Hypothalamus (tissue), 51 donors: ENCODE measurements around the gene DENND4A.

Experiments used
- DNase-seq, 51 donors: peaks; one replicate each; lab custom pipeline; 2025; lab: John Stamatoyannopoulos, UW

Gene DENND4A

DNA sequence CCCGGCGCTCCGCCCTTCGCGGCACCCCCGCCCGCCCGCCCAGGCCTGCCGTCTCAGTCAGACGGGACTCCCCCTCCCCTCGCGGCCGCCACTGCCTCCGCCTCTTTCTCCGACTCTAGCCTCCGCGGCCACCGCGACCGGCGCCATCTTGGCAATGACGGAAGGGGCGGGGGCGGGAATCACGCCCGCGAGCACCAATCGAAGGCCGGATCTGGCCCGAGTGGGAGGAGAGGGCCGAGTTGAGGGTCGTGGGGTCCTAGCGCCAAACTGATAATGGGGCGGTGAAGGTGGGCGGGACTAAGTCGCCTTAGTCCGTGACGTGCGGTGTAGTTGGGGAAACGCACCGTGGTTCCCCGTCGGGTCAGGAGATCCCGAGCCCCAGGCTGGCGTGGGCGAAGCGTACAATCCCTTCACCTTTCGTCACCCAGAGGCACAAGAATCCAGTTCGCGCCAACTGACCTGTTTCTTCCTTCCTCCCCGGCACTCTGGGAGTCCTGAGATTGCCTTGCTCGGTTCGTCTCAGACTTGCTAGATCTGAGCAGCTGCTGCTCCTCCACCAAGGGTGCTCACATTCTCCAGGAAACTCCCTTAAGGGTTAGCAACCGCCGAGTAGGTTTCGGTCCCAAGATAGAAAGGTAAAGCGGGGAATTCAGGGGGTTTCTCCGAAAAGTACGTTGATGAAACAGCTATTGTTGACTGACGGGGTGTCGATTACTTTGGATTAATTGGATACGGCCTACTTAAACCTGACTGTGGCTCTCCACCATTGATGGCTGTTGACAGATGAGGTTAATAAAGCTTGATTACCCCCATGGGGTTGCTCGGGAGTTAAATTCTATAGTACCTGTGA, at the start of gene DENND4A:
DENND4A (minus strand) TSS at position 156 of the 850 bp plus-strand sequence. CDS start 35,843 bp downstream, outside the sequence.
- DNase-seq: peak; percentile 74 to 99 (median 96)

DNA sequence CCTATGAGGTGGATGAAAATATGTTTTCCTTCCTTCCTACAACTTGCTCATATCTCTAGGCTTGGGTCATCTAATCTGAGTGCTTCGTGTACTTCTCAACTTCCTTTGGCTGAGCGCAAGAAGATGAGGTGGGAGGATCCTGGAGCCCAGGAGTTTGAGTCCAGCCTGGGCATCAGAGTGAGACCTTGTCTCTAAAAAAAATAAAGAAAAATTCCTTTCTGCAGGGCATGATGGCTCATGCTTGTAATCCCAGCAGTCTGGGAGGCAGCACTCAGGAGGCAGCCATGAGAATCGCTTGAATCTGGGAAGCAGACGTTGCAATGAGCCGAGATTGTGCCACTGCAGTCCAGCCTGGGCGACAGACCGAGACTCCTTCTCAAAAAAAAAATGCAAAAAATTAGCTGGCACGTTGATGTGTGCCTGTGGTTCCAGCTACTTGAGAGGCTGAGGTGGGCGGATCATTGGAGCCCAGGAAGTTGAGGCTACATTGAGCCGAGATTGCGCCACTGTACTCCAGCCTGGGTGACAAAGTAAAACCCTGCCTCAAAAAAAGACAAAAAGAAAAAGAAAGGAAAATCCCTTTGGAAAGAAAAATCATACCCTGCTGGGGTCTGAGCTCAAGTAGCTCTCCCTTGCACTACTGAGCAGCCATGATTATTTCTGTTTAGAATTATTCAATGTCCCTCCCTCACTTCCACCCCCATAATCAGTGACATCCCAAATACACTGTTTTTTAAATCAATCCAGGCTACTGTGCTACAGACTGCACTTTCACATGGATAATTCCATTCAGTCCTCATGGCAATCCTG, 49.2 kb upstream of the DENND4A start:
- DNase-seq: no peak

DNA sequence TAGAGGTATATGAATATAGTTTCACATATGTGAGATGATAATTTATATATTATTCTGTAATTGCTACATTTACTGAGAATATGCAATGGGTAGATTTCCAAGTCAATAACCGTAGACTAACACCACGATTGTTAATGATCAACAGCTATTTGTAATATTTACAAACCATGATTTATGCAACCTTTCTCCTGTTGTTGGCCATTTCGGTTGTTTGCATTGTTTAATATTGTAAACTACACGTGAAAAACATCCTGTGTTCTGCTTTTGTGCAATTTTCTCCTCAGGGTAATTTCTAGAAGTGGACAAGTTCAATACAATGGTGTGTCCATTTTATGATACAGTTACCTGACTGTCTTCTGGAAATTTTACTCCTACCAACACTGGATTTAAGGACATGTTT, 47.9 kb upstream of the DENND4A start:
- DNase-seq: no peak

DNA sequence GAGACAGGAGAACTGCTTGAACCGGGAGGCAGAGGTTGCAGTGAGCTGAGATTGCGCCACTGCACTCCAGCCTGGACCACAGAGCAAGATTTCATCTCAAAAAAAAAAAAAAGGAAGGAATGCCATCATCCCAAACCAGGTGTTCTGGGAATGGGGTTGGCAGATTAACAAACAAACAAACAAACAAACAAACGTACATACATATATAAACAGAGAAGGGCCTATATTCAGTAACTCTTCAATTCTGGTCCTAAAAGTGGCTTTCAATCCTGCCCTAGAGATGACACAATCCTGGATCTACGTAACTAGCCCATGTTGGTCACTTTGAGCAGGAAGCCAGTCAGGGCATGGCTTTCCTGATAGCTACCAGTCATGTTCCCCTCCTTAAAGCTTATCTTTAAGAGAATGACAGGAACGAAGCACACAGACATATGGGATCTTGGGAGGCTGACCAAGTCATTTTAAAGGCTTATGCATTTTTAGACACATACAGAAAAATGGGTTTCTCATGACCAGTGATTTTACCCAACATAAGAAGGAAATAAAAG, 47.3 kb upstream of the DENND4A start:
- DNase-seq: no peak

DNA sequence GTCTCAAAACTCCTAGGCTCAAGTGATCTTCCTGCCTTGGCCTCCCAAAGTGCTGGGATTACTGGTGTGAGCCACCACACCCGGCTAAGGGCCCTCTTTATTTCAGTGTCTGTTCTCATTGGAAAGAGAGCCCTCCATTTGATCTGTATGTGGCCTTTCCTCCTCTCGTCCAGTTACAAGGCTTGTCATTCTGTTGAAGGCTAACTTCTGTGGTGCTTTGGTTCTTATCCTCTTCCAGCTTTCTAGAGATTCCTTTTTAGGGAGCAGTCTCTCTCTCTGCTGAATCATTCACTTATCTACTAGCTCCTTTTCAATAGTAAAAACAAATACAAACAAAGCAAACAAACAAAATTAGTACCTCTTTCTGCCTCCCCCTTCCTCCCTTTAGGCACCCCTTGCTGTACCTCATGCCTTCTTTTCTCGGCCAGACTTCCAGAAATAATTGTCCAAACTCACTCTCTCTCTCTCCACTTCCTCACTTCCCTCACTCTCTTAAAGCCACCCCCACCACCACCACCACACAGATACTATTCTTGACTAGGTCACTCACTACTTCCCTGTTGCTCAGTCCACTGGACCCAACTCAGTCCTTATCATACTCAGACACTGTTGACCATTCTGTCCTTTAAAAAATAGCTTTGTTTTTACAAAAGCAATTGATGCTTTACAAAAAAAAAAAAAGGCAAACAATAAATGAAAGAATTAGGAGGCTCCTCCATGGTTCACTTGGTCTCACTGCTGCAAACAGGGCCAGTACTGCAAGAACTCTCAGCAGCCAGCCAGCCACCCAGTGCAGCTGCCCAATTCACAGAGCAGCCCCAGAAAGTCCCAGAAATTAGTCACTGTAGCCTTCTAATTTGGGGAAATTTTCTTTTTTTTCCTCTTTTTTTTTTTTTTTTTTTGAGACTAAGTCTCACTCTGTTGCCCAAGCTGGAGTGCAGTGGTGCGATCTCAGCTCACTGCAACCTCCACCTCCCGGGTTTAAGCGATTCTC, 45.5 kb upstream of the DENND4A start:
- peak in 2 of 51 donors; percentile 6 to 20 for DNase-seq

DNA sequence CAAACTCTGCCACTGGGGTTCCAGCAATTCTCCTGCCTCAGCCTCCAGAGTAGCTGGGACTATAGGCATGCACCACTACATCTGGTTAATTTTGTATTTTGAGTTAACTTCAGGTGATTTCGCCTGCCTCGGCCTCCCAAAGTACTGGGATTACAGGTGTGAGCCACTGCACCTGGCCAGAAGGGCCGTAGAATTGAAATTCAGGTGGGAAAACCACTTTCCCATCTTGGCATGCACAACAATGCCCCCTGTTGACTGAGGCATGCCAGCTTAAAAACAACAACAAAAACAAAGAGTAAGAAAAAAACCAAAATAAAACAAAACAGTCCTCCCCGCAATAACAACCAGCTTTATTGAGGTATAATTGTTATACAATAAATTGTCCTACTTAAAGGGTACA, 44.6 kb upstream of the DENND4A start:
- DNase-seq: no peak

DNA sequence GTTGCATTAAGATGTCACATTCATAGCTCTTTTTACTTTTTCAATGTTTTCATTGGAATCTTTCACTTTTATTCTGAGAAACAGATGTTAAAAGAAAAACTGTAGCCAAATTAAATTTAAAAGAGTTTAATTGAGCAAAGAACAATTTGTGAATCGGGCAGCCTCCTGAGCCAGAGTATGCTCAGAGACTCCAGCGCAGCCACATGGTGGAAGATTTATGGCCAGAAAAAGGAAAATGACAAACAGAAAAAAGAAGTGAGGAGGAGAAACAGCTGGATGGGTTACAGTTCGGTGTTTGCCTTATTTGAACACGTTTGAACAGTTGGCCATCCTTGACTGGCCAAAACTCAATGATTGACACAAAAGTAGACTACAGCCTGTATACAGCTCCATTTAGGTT, 43.4 kb upstream of the DENND4A start:
- DNase-seq: no peak

DNA sequence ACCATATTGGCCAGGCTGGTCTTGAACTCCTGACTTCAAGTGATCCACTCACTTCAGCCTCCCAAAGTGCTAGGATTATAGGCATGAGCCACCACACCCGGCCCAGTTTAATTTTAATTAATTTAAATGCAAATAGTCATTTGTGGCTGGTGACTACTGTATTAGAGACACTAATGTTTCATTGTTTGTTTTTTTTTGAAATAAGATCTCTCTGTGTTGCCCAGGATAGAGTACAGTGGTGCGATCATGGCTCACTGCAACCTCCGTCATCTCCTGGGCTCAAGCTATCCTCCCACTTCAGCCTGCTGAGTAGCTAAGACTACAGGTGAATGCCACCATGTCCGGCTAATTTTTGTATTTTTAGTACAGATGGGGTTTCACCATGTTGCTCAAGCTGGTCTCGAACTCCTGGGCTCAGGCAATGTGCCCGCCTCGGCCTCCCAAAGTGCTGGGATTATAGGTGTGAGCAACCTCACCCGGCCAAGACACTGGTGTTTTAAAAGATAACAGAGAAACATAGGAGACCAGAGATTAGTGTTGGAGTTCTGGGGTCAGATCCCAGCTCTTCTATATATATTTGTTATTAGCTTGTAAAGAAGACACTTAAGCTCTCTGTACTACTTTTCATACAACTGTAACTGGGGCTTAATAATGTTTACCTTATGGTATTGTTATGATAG, 42.6 kb upstream of the DENND4A start:
- DNase-seq: no peak

DNA sequence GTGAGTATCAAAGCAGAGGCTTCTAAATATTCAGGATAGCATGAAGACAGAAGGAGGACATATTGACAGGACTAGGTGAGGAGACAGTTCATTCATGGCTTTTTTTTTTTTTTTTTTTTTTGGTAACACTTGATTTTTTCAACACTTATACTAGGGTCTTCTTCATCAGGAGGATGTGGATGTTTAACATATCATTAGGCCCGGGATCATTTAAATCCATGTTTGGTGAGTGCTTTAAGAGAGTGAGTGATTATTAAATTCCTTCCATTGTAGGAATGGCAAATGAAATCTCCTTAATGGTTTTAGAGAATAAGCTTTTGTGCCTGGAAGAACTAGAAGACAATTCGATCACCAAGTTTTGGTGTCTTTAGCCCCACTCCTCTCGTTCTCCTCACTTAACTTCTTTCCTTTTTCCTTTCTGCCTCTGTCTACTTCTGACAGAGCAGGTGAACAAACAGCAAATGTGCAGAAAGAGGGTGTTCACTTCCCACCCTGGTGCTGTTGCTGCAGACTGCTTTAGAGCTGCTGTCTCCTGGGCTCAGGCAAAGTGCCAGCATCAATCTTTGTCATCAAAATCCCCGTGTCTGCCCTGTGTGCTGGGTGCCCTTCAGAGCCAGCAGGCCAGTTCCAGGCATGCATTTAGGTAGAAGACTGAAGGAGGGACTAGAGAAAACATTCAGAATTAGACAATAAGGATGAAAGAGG, 41.6 kb upstream of the DENND4A start:
- DNase-seq: peak in 5 of 51 donors; percentile 2 to 29 (median 13)

DNA sequence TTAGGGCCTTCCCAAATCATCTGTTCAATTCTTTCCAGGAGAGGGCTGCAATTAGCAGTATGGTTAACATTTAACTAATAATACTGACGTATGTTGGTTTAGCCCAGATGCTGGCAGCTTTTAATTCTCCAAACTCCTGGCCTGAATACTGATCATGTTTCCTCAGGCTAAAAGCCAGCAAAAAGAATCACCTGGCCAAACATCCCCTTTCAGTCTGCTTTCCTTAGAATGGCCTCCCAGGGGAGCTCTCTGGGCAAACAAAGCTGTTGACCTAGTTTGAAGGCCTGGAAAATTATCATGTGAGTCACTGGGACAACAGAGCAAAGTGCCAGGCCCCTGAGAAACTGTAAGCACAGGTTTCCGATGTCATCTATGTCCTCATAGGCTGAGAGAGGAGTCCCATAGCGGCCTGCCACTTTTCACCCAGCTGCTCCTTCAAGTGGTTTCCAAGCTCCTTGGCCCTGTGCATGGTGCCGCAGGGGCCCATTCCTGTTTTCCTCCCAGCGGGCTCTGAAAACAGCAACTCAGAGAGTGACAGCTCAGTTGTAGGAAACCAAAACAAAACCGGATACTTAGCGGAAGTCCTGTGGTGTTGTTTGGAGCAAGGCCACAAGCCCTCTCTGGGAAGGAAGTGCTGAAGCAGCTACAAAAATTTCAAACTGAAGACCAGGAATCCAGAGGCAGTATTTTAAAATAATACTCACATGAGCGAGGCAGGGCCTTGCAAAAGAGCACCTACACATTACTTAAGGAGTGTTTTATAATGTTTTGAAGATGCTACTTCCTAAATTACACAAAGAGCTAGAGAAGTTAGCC, 40.7 kb upstream of the DENND4A start:
- DNase-seq: peak in 49 of 51 donors; percentile 6 to 88 (median 54)

DNA sequence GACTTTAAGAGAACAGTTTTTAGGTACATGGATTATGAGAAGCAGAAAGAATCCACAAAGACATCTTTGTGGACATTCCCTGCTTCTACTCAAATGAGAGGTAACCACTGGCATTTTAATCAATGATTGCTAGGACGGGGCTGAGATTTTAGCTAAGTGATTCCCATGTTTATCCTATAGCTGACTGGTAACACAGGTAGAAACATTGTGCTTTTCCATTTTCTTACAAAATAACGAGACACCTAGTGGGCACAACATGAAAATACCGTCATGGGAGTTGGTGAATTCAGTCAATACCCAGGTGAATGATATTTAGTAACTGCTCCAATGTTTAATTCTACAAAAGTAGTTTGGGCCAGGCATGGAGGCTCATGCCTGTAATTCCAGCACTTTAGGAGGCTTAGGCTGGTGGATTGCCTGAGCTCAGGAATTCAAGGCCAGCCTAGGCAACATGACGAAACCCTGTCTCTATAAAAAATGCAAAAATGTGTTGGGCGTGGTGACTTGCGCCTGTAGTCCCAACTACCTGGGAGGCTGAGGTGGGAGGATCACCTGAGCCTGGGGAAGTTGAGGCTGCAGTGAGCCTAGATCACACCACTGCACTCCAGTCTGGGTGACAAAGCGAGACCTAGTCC, 37.2 kb upstream of the DENND4A start:
- peak in 1 of 51 donors; percentile 5 for DNase-seq

DNA sequence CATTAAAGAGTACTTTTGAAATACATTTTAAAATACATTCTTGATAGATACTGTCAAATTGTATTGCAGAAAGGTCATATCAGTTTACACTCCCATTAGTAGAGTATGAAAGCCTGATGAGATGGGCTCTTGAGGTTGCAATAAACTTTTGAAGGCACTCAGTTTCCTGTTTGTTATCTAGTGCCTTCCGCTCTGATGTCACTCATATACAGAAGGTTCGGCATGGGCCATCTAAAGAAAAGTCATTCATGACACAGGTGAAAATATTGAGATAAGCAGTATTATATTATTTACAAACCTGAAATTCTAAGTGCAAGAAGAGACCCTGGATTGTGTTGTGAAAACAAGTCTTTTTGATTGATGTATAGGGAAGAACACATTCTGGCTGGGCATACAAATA, 36.5 kb upstream of the DENND4A start:
- DNase-seq: no peak

DNA sequence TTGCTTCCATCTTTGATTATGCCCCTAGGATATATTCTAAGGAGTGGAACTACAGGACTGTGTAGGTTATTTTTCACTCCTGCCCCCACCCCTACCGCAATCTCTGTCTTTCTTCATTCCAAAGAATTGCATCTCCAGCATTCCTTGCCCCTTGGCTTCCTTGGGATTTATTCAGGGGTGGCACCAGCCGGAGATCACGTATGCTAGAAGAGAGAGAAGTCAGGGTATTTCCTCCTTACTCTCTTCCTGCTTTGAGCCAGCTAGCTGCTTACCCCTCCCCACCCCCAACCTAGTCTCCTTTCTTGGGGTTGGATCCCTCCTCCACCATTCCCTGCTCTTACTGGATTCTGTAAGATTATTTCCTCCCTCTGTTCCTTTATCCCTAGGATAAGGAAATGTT, 35.0 kb upstream of the DENND4A start:
- no peak for DNase-seq

DNA sequence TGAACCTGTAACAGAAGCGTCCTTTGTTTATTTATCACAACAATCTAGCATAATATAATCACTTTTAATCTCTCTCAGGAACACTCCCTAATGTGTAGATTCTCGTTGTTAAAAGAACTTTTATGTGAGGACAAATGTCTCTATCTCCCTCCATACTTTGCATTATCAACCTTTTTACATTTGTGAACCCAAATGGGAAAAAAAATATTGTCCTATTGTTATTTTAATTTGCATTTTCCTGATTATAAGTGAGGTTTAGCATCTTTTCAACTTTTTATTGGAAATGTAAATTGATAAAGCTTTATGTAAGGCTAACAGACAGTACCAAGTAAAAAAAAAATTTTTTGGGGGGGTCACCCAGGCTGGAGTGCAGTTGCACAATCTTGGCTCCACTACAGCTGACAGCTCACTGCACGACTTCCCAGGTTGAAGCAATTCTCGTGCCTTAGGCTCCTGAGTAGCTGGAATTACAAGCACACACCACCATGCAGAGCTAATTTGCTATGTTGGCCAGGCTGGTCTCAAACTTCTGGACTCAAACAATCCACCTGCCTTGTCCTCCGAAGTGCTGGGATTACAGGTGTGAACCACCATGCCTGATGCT, 33.0 kb upstream of the DENND4A start:
- peak in 1 of 51 donors; percentile 12 for DNase-seq

DNA sequence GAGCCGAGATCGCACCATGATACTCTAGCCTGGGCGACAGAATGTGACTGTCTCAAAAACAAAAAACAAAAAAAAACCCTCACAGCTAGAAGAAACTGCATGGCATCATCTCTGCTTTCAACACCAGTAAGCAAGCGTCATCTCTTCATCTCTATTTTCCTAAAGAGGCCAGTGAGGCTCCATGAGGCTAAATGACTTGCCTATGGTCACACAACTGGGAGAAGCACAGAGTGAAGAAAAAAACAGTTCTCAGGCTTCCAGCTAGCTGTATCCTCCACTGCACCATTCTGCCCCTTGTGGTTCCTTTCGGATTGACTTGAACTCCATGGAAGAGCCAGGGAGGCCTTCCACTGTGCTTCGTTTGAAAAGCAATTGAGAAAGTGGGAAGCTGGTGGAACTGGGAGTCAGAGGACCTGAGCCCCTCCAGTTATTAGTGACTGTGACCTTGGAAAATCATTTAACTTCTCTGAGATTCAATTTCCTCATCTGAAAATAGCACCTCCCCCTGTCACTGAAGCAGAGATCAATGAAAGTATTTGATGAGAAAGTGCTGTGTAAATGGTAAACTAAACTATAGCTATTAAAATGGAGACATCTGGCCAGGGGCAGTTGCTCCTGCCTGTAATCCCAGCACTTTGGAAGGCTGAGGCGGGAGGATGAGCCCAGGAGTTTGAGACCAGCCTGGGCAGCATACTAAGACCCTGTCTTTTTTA, 32.1 kb upstream of the DENND4A start:
- DNase-seq: peak in 14 of 51 donors; percentile 2 to 42 (median 20)

DNA sequence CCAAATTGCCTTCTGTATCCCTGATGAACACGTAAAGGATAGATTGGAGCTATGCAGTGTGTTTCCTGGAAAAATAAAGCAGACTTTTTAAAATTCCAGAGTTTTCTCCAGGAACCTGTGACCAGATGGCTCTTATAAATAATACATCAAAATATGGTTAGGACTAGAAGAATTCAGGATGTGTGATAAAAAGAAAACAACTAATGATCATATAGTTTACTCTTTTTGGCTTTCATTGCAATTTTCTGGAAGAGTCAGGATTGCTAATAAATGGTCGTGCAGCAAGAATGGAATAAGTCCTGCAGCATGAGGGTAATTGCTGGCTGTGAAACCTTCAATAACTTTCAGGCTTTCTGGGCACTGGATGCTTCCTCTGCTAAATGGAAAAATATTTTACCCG, 30.2 kb upstream of the DENND4A start:
- no peak for DNase-seq
